HG03520 (cell line): Measurements from ENCODE around the gene FAM222A.
"Not testable (repeated sequence)": the region's sequence is repeated elsewhere in the genome, so short reads cannot be mapped to it uniquely, and the experiment has no call there.

Experiments used
- ATAC-seq: cut with Tn5 transposase; IDR thresholded peaks from one replicate; pipeline ENCODE4 v1.9.1; 2021; ENCODE audit warnings: mild to moderate bottlenecking, moderate library complexity; ENCODE audit not compliant: unreplicated experiment

Gene FAM222A

DNA sequence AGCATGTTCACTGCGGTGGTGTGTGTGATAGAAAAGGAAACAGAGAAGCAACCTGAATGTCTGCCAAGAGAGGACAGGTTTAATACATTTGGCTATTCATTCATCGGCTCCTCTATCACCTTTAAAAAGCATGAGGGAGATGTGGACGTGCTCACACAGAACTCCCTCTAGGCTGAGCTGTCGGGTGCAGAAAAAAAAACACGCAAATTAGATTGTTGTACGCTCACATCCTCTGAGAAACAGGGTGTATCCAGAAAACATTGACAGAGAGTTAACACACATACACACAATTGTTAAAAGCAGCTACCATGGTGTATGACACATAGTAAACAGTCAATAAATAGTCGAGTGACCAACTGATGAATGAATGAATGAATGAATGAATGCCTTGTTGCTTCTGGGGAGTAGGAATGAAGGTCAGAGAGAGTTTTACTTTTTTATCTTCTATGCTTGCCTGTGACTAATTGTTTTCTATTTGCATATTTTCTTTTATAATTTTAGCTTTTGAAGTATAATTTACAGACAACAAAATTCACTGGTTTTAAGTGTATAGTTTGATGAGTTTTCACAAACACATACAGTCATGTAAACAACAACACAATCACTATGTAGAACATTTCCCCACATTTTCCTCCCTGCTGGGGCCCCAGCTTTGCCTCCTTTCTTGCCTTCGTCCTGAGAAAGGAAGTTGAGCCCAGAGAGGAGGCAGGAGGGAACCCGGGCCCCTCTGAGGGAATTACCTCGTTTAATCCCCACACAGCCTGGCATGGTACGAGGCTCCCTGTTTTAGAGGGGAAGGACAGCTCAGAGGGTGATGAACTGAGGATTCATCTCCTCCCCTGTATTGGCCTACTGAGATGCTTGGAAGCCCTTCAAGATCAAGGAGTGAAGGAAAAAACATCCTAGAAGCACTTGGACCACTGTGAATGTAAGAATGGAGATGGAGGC is 19.7 kb upstream of the FAM222A start:
- no peak for ATAC-seq

DNA sequence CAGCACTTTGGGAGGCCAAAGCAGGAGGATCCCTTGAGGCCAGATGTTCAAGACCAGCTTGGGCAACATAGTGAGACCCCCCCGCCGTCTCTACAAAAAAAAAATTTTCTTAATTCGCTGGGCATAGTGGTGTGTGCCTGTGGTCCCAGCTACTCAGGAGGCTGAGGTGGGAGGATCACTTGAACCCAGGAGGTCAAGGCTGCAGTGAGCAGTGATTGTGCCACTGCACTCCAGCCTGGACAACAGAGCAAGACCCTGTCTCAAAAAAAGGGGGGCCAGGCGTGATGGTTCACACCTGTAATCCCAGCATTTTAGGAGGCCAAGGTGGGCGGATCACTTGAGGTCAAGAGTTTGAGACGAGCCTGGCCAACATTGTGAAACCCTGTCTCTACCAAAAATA is 19.0 kb upstream of the FAM222A start:
- not testable (repeated sequence) for ATAC-seq

DNA sequence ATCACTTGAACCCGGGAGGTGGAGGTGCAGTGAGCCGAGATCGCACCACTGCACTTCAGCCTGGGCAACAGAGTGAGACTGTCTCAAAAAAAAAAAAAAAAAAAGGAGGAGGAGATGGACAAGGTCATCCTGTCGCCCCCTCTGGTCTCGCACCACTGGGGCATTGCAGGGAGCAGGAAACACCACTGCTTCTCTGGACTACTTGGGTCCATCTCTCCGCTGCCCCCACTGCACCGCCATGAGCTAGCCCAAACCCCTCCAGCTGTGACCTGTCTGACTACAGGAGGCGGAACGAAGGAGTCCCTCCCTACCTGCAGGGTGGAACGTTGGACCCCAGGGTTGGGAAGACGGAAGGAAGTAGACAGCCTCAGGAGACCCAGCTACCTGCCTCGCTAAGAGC is 18.2 kb upstream of the FAM222A start:
- no peak for ATAC-seq

DNA sequence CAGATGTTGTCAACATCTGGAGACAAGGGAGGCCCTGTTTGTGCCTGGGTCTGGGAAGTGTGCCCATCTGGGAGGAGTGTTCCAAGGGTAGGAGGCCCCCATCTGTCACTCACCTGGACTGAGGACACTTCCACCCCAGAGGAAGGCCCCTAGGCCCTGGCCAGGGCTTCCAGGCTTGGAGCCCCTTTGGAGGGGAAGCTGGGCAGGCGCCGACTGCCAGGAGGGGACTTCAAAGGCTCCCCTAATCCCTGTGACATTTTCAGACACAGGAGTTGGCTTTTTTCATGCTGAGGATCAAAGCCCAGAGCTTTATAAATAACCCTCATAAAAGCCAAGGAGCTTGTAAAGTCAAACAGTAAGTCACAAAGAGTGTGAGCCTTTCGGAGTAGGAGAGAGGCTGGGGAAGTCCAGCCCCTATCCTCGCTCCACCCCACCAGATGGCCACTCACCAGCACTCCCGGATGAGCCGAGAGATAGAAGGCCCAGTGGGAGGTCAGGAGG is 17.6 kb upstream of the FAM222A start:
- ATAC-seq: no peak

DNA sequence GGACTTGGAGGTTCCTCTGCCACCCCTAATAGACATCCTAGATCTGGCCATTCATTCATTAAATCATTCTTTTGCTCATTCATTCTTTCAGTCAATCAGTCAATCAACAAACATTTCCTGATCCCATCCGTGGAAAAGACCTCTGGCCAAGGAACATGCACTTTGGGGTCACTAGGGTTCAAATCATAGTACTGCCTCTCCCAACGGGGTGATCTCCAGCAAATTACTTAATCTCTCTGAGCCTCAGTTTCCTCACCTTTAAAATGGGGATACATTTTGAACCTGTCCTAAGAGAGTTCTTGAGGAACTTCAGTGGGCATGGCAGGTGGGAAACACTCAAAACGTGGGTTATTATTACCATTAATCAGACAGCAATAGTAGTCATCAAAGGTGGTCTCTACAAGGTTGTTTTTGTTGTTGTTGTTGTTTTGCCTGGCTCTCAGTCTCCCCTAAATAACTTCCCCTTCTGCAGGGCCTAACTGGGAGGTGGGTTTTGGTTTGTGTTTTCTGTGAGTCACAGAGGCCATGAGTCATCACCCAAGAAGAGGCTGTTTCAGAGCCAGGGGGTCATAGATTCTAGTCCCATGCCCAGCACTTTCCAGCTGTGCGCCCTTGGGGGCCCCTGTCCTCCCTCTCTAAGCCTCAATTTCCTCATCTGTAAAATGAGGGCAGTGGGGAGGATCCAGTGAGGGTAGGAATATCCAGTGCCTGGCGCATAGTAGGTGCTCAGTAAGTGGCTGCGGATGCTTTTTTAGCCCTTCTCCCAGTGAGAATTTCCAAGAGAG is 16.9 kb upstream of the FAM222A start:
- no peak for ATAC-seq

DNA sequence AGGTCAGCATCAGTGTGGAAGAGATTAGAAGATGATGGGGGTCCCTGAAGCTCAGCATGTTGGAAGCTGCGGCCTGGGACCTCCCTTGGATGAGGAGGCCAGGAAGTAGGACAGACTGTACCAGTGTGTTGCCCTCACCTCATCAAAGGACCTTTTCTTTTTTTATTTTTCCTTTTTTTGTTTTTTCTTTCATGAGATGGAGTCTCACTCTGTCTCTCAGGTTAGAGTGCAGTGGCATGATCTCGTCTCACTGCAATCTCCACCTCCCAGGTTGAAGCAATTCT is 16.4 kb upstream of the FAM222A start:
- ATAC-seq: no peak

DNA sequence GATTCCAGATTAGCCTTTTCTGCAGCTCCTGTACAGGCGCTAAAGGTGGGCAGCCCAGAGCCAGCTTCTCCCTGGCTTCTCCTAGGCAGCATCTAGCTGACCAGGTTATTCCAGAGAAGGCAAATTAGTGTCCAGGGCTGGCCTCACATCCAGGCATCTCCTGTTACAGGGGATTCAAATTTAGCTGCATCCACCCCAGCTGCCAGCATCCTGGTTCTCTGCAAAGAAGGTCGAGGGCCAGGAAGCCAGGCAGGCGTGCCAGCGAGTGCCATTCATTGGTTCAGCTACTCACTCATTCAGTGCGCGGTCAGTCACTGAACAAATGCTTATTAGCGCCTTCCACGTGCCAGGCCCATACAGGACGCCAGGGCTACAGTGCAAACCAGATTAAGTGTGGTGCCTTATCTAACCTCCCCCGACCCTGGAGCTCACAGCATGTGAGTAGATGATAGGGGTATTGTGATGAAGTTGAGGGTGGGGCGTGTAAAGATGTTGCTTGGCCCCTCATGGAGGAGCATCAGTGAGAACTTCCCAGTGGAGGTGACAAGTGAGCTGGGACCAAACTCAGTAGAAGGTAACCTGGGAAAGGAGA is 15.7 kb upstream of the FAM222A start:
- ATAC-seq: no peak

DNA sequence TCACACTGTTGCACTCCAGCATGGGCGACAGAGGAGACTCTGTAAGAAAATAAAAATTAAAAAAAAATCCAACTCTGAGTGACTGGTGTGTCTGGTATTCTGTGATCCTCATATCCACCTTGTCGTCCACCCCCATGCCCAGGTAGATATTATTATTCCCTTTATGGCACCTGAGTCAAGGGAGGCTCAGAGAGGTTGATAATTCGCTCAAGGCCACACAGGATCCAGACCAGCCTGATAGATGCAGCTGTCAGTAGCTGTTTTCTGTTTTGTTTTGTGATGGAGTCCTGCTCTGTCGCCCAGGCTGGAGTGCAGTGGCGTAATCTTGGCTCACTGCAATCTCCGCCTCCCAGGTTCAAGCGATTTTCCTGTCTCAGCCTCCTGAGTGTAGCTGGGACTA is 14.8 kb upstream of the FAM222A start:
- no peak for ATAC-seq

DNA sequence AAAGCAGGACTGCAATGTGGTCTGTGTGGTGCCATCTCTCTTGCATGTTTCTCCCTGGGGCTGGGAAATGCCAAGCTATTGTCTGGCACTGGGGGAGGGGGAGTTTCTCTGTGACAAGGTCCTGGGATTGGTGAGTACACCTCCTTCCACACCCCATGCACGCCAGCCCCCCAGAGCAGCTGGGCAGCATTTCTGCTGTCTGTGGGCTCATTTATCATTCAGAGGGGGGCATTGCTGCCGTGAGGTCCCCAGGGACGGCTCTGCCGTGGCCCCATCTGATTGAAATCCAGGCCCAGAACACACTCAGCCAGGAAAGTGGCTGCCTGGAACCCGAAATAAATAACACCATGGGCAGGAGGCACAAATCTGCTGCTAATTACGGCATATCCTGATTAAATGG is 12.6 kb upstream of the FAM222A start:
- ATAC-seq: no peak

DNA sequence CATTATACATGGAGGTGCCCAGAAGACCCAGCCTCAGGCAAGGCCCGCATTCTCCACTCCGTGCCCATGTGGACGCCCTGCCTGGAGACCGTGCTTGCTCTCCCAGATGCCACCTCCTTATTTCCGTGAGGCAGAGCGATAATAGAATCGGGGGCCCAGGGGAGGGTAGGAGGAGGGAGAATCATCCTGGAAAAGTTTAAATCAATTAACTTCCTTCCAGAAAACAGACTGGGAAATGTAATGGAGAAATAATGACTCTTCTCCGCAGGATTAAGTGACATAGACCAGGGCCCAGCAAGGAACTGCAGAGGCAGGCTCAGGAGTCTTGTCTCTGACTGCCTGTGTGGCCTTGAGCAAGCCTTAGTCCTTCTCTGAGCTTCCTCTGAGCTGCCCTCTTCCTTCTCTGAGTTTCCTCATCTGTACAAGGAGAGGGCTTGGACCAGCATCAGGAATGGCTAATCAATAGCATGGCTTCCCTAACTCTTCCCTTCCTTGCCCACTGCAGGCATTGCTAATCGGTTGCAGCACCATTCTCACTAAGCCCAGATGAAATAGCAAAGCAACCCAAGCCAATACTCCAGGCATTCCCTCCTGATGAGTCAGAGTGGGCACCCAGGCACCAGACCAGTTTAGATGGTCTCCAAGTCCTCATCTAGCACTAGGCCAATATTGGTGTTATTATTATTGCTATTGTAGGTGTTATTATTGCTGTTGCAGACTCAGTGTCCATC is 11.3 kb upstream of the FAM222A start:
- ATAC-seq: no peak

DNA sequence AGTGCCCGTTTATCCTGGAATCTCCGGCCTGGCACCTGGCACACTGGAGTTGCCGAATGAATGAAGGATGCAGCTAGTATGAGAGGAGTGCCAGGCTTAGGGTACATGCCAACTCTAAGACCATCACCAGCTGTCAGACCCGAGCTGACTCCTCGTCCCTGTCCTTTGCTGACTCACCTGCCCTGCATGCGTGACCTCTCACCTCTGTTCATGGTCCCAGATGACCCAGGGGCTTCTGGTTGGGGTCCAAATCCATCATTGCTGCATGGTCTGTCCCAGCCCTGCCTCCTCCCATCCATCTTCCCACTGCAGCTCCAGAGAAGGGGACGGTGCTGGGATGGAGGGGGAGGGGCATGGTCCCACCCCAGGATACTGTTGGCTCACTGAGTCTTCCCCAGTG is 9.9 kb upstream of the FAM222A start:
- ATAC-seq: no peak

DNA sequence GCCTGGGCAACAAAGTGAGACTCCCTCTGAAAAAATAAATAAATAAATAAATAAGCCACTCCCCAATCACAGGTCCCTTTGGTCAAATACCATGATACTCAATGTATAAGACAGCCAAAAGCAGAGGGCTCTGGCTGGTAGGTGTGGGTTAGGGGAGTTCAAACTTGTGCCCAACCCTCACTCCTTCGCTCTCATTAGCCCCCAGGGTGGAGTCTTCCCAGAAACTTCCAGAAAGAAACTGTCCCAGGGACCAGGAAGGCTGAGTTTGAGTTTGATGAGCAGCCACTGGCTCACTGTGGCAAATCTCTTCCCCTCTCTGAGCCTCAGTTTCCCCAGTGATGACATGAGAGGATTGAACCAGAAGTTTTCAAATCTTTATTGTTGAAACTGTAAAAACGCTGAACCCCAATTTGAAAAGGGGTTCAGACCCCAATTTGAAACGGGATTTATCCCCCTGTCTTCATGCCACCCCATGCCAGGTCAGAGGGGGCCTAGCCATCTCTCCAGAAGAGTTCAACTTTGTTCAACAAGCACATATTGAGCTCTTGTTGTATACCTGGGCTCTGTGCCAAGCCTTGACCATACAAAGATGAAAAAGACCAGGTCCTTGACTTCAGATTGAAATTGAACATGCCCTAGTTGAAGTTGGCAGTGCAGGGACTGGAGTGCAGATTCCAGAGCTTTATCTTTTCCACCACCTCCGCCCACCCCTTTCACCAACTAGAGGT is 9.1 kb upstream of the FAM222A start:
- no peak for ATAC-seq

DNA sequence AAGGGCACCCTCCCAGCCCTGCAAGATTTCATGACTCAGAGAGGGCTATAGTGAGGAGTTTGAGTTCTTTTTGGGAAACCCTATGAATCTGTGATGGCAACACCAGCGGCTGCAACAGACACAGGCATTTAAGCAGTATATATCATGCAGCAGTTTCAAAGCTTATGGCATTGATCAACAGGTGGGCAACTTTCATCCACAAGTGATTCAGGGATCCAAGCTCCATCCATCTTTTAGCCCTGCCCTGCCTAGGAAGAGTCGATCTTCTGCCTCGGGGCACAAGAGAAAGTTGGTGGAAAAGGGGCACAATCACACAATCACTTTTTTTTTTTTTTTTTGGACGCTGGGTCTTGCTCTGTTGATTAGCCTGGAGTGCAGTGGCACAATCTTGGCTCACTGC is 8.3 kb upstream of the FAM222A start:
- ATAC-seq: no peak

DNA sequence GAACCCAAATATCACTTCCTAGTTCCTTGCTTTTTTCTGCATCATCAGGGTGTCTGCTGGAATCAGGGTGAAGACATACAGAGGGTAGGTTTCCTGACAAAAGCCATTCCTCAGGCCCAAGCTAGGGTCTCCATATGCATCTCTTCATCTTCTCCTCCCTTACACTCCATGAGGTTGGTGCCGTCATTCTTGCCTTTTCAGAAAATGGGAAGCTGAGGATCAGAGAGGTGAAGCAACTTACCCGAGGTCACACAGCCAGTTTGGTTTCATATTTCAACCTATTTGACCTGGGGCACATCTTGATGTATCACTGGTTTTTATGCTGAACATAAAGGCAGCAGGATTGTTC is 7.3 kb upstream of the FAM222A start:
- no peak for ATAC-seq

DNA sequence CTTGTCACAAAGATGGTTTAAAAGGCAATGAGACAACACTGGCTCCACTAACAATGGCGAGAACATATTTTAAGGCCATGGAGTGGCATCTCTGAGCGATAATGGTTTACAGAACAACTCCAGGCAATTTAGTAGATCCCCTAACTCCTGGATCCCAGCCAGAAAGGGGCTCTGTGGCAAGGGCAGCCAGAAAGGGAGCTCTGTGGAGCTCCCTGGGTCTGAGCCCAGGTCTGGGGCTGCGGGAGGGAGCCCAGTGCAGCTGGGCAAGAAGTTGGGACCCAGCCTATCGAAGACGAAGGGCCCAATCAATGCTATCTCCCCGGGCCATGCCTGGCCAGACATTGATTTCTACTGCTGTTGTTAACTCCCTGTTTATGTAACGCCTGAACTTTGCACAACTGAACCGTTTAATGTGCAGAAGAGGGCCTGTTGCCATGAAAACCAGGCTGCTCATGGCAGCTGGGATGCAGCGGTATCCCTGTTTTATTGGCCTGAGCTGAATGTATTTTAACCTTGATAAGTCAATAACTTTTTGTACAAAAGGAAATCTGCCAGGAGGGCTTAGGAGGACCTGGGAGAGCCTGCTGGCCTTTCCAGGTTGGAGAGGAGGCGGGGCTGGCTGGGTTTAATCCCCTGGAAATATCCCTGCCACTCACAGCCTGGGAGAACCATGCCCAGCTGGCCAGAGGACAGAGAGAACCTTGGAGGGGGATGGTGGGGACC is 6.7 kb upstream of the FAM222A start:
- ATAC-seq: no peak

DNA sequence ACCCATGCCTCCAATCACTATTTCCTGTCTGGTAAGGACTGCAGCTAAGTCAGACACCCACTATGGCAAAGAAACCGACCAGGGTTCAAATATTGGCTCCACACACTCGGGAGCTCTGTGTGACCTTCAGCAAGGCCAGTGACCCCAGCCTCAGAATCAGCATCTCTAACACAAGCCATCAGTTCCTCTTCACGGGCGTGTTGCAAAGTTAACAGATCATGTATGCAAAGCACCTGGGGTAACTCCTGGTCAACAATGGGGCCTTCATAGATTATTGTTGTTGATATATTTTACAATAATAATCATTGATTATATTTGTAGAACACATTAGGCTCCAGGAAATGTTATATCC is 6.2 kb upstream of the FAM222A start:
- ATAC-seq: no peak

DNA sequence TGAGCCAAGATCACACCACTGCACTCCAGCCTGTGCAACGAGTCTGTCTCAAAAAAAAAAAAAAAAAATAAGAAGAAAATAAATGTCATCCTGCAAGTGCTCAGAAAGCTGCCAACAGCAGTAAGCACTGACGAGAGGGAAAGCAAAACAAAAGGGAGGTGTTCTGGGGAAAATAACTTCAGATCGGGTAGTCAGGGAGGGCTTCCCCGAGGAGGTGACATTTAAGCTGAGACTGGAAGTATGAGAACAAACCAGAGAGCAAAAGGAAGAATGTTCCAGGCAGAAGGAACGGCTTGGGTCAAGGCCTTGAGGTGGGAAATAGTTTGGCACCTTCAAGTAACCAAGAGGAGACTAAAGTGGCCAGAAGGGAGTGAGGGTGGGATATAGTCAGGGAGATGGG is 4.7 kb upstream of the FAM222A start:
- ATAC-seq: no peak

DNA sequence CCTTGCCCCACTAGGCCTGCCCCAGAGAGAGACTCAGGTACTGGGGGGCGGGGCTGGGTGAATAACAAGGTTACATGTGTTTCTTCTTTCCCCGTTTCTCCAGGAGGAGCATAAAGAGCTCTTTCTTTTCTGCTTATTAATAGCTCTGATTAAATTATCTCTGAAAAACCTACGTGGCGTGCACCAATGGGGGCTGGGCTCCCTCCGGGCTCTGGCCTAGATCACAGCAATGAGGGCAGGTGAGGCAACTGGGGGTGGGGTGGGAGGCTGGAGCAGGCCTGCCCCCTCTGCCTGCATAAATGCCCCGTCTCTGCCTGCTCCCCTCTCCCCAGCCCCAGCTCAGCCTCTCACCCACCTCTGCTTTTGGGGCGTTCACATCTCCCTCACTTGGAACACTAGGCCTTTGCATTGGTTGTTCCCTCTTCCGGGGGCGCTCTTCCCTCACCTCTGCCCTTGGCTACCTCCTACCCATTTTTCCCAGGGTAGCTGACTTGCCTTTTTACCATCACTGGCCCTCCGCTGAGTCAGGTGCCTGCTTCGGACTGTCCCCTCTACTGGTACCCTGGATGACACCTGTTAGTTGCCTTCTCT is 4.1 kb upstream of the FAM222A start:
- no peak for ATAC-seq

DNA sequence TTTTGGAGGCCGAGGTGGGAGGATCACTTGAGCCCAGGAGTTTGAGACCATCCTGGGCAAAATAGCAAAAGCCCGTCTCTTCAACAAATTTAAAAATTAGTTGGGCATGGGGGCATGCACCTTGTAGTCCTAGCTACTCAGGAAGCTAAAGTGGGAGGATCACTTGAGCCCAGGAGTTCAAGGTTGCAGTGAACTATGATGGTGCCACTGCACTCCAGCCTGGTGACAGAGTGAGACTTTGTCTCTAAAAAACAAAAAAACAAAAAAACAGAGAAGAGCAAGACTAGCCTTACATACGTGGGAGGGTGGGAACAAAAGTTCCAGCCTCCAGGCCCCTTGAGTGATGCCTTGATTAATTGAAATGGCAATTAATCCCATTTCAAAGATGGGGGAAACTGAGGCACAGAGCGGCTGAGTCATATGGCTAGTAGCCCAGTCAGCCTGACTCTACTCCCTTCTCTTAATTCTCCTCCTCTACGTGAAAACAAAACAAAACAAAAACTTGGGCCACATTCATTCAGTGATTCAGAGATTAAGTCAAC is 3.3 kb upstream of the FAM222A start:
- ATAC-seq: no peak
